GM19372 (cell line): ENCODE results near the gene YIF1B.

Source experiments
- ATAC-seq: cut with Tn5 transposase; IDR thresholded peaks from one replicate; pipeline ENCODE4 v1.9.1; 2021; ENCODE audit warnings: mild to moderate bottlenecking, low read depth, moderate library complexity; ENCODE audit not compliant: unreplicated experiment

The YIF1B gene

DNA sequence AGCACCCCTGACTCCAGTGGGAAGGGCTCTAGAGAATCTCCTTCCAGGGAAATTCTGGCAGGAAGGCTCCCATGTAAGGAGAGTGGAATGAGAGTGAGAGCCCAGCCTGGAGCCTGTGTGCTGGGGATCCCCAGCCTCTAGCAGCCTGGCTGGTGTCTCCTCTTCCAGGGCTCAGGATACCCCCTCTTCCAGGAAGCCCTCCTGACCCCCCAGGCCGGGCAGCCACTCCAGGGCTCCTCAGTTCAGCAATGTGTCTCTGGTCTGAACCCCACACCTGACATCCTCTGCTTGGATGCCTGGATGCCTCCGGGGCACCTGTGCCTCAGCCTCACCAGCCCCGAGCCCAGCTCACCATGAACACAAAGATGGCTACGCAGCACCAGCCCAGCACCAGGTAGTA is 8.7 kb downstream of the YIF1B start:
- no peak for ATAC-seq

DNA sequence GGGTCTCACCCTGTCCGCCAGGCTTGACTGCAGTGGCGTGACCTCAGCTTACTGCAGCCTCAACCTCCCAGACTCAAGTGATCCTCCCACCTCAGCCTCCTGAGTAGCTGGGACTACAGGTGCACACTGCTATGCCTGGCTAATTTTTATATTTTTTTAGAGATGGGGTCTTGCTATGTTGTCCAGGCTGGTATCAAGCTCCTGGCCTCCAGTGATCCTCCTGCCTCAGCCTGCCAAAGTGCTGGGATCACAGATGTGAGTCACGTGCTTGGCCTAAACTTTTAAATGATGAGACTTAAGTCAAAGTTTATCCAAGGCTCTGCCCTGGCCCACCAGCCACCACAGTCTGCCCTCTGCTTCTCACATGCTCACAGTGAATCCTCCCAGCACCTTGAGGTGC is 9.5 kb downstream of the YIF1B start:
- ATAC-seq, result no peak

DNA sequence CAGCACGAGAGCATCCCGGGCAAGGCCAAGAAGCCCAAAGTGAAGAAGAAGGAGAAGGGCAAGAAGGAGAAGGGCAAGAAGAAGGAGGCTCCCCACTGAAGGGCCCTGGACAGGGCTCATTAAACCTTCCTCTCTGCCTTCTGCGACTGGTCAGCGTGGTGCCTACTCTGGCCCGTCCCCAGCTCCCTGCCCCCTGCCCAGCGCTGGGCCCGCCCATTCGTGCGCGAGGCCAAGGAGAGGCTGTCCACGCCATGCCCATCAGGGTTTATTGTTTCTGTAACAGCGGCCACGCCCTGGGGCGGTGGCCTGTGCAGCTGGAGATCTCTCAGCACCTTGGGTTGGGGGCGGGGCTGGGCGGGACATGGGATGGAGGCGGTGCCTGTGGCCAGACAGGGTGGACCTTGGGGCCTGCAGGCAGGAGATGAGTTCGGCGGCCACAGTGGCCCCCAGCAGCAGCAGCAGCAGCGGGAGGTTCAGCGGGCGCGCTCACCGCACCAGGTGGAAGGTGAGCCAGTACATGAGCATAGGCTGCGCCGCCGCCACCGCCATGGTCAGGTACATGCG is 10.8 kb downstream of the YIF1B start:
- no peak for ATAC-seq

DNA sequence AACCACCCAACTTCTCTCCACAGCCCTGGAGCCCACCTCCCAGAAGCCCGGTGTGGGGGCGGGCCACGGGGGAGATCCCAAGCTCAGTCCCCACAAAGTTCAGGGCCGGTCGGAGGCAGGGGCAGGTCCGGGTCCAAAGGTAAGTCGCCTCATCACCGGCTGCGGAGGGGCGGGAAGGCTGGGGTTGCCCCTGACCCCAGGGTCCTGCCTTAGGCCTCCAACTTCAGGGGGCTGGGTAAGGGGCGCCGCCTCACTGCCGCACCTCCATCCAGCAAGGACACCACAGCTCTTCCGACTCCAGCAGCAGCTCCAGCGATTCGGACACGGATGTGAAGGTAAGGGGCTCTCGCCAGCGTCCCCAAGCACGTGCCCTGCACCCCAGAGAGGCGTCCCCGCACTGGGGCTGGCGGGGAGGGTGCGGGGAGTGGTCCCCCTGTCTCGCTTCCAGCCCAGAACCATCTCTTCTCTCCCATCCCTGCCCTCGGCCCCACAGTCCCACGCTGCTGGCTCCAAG is 11.3 kb downstream of the YIF1B start:
- no peak for ATAC-seq

DNA sequence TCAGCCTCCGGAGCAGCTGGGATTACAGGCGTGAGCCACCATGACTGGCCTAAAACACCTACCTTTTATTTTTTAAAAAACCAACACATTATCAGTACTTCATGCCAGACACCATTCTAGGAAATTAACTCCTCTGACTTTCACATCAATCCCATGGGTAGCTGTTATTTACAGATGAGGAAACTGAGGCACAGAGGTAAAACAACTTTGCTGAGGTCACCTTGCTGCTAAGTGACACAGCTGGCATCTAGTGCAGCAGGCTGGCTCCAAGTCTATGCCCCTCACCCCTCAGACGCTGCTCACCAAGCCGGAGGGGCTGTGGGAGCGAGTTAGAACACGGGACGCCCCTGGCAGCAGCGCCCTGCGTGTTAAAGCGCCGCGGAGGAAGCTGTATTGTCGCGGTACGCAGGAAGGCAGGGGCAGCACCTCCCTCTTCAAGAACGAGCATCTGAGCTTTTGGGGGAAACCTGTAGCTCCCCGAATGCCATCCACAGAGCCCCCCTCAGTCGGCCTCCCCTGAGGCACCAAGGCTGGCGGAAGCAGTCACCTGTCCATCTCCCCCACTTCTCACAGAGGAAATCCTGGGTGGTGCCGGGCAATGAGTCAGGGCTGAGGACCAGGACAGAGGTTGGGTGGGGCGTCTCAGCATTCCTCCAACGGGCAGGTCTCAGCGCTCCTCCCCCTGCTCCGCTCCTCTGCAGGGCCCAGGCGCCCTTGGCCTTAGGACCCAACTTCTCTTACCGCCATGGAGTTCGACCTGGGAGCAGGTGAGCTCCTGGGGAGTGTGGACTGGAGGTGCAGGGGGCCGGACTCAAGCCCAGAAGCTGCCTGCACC is 12.0 kb downstream of the YIF1B start, which contains the start of gene C19orf33:
TSS of gene C19orf33 (plus strand) at position 735 of the 835 bp plus-strand sequence. CDS start at position 746, 11 bp downstream.
- no peak for ATAC-seq

DNA sequence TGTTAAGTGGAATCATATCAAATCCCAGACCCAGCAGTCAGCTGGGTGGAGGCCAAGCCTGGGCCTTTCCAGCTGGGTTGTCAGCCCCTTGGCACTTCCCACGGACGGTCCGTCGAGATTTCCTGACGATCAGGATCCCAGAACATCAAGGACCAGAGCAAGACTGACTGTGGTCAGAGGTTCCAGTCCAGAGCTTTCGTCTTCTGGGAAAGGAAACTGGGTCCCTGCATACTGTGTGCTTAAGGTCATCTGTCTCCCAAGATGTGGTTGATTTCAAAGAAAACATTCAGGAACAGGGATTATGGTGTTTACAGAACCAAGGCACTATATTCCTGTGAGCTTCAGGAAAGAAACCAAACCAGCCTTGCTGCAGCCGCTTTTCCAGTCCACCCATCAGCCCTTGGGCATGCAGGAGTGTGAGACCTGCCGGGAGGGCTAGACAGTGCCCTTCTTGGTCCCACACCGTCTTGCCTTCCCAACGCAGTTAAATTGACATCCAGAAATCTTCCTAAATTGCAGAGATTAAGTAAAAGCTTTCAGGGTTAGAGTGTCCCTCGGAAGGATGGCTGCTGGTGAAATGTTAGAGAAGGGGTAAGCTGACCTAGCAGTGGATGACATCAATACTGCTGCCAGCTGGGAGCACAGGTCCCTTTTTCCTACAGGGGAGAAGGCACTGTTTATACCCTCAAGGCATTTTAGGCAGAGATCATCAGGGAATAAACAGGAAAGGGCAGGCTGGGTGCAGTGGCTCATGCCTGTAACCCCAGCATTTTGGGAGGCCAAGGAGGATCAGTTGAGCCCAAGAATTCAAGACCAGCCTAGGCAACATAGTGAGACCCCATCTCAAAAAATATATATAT is 16.7 kb downstream of the YIF1B start:
- ATAC-seq, result no peak

DNA sequence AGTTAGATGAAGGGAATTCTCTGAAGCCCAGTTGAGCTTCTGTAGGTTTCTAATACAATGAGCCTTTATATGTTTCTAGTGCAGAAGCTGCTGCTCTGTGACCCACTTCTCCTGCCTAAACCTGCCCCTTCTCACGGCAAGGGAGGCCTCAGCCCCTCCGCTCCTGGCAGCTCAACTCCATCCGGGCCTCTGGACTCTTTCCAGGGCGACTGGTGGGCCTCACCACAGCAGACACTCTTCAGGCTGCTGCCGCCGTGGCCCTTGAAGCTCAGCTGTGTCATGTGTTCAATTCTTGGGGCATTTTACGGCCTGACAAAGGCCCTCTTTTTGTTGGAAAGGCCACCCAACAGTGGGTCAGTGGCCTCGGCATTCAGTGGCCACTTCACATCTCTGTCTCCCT is 21.7 kb downstream of the YIF1B start:
- ATAC-seq, result no peak

DNA sequence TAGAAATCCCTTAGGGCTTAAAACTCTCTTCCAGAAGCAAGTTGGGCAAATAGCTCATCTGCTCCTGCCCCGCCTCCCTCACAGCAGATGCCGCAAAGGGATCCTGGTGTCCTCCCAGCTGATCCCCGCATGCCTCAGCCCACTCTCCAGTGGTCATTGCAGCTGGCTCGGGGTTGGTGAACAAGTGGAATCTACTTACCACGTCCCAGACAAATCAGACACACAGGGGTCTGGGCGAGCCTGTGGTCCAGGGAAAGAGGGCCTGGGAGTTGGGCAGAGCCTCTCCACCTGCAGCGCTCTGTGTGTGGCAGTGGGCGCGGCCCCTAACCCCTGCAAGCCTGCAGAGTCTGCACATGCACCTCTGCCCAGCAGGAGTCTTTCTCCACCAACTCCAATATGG is 22.5 kb downstream of the YIF1B start:
- ATAC-seq, result no peak

DNA sequence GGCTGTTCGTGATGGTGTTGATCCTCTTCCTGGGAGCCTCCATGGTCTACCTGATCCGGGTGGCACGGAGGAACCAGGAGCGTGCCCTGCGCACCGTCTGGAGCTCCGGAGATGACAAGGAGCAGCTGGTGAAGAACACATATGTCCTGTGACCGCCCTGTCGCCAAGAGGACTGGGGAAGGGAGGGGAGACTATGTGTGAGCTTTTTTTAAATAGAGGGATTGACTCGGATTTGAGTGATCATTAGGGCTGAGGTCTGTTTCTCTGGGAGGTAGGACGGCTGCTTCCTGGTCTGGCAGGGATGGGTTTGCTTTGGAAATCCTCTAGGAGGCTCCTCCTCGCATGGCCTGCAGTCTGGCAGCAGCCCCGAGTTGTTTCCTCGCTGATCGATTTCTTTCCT is 23.9 kb downstream of the YIF1B start:
- no peak for ATAC-seq

DNA sequence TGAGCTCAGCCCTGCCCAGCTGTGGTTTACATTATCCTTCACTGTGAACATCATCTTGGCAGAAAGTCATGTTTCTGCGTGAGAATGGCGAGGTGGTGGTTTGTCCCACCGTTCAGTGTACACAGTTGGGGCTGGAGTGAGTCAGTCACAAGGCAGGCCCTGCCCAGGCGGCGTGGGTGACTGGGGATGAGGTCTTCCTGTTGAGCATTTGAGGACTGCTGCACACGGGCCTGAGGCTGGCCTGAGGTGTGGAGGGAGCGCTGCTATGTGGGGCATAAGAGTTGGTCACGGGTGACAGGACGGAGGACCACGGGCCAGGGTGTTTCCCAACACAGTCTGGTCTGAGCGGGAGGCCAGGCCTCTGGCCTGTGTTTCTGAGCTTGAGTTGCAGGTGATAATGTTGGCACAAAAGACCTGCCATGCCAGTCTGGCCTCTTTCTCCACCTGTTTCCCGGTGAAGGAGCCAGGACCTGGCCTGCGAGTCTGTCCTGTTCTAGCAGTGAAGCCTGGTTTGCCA is 25.1 kb downstream of the YIF1B start:
- no peak for ATAC-seq

DNA sequence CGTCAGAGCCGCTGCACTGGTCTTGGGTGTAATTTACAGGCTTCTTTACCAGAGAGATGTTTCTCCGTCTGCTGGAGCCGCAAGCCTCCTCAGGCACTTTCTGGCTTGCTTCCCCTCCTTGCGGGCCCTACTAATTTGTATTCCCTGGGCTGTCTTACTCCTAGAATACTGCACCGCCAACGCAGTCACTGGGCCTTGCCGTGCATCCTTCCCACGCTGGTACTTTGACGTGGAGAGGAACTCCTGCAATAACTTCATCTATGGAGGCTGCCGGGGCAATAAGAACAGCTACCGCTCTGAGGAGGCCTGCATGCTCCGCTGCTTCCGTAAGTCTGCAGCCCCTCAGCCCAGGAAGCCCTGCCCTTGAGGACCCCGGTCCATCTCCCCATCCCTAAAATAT is 25.8 kb downstream of the YIF1B start:
- ATAC-seq, result no peak

DNA sequence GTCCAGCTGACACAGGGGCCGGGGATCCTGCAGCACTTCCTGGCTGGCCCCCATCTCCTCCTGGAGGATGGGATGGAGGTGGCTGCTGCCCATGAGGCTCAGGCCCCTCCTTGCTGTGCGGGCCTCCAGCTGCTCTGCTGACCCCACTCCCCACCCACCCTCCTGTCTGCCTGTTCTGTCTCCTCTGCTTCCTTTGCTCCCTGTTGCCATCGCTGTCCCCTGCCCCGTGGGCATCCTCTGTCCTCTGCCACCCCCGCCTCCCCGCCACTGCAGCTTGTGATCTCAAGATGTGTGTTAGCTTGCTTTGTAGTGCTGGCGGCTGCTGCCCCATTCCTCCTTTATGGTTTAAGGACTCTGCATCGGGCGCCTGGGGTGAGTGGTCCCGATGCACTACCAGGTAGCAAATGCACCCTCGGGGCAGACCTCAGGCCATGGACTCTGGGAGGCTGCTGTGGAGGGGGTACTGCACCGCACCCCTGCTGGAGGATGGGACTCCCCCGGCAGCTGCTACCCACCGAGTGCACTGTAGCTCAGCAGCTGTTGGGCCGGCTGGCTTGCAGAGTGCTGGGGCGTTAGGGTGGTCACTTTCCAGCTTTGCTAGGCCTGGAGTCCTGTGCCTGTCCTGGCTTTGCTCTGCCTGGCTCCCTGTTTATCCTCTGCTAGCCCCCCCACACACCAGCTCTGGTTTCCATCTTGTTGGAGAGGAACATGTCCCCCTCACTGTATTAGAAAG is 27.5 kb downstream of the YIF1B start:
- ATAC-seq, result no peak

DNA sequence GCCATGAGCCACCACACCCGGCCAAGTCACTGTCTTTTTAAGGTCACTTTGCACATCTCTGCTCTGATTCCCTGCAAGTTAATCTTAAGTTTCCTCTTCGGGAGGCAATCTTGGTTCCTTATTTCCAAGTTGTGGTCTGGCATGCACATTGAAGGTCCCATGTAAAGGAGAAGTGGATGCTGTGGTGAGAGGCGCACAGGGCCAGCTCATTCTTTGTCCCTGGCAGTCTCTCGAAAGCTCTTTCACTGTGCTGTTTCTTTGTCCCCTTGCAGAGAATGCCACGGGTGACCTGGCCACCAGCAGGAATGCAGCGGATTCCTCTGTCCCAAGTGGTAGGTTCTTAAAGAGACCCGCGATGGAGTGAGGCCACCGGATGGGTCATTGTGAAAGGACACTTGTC is 28.1 kb downstream of the YIF1B start:
- no peak for ATAC-seq

DNA sequence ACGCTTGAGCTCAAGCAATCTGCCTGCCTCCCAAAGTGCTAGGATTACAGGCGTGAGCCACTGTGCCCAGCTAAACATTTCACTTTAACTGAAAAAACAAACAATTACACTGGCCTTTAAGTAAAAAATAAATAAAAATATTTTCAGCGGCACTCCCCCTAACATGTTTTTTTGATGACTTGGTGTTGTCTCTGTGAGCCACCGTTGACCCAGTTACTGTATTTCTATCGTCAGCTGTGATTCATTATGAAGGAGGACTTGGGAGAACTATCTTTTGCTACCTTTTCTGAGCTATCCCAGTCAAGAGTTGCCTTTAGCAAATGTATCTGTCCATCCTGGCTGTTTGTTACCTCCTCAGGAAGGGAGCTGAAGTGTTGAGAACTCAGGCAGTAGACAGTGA is 30.2 kb downstream of the YIF1B start:
- no peak for ATAC-seq

DNA sequence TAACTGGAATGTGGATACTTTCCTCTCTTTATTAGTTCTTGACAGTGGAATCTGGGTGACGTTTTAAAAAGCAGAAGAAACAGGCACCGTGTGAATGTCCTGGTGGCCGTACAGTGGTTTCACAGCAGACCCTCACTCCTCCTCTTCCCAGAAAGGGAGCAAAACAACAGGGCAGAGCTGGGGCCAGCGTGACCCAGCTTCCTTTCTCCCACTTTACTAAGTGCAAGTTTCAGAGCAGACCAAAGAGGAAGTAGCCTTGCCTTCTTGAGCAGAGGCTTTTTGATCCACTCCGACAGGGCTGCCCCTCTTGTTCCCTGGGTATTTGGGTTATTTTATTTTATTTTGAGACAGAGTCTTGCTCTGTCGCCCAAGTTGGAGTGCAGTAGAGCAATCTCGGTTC is 31.3 kb downstream of the YIF1B start:
- no peak for ATAC-seq

DNA sequence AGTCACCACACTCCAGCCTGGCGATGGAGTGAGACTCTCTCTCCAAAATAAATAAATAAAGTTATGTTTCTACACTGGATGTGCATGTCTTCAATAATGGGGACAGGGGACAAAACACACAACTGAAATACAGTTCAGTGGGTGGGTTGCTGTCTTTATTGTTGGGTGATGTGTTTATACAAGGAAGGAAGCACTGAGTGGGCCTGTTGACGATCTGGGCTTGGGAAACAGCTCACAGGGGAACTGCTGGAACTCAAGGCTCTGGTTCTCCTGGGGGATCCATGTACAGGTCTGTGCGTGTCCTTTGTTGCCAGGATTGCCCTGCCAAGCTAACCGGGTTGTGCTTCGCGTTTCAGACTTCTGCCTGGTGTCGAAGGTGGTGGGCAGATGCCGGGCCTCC is 32.5 kb downstream of the YIF1B start:
- no peak for ATAC-seq

DNA sequence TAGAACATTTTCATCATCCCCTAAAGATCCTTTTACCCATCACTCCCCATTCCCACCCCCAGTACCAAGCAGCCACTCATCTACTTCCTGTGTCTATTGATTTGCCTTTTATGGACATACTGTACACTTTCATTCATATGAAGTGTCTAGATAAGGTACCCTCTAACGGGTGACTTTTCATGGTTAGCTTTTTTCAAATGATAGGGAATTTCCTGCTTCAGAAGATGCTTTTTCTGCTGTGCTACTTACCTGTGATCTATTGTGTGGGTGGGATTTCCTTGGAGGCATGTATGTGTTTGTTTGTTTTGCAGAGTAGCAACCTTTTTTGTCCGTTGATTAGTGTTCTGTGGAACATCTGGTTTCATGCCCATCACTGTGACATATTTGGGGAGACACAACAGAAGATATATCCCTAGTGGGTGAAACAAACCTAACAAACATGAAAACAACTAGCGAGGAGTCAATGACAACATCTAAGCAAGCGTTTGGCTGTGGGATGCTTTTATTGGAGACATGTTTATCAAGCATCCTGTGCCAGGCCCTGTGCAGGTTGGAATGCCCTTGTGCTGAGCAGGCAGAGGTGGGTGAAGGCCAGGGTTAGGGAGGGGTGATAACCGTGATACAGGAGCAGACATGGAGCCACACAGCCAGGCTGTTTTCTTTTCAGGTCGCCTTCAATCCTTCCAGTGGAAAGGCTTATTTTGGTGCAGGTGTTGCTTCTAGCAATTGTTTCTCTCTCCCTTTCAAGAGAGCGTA is 33.8 kb downstream of the YIF1B start:
- no peak for ATAC-seq

DNA sequence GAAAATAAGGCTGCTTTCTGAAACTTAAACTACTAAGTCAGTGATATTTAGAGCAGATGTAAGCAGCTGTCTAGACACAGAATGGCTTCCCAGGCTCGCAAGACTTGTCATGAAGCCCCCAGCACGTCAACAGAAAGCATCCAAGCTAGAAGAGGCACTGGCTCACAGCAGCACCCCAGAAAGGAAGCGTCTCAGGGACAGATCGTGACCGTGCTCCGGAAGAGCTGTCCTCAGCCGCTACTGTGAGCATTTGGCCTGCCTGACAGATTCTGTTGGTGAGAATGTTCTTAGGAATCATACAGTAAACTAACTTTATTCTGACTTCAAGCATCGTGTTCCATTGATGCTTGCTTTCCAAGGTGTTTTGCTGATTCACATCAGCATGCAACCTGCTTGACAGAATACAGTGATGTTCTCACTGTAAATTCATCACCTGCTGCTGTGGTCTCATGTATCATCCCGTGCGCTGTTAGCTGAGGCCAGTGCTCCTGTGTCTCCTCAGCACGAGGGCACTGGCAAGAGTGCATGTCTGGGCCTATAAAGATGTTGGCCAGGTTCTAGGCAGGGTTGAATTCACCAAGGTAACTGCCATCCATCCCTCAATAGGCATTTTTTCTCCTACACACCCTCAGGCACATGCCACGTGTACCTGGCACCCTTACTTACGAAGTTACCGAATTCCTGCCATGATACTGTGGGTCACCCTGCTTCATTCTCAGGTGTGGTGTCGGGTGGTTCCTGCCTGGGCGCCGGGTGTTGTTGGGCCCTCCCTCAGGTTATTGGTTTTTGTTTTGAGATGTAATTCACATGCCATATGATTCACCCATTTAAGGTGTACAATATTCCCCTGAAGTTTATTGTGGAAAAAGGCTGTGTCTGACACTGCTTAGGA is 35.5 kb downstream of the YIF1B start:
- ATAC-seq, result no peak

DNA sequence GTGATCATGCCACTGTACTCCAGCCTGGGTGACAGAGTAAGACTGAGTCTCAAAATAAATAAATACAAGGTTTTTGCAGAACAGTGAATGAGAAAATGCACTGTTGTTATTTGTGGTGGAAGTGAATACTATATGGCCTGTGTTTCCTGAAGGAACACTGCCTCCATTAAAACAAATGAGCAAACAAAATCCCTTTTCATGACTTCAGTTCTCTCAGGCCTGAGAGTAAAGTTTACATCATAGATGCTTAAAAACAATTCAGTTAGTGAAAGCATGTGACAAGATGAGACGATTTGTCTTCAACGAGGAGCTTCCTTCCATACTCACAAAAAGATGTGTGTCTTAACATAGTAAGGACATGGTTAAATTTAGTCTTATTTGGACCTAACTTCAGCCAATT is 37.0 kb downstream of the YIF1B start:
- no peak for ATAC-seq
